GM21723 (cell line): ENCODE measurements around the gene GNL3.
A peak's percentile ranks its signal among the peaks of the same experiment; 100 is the strongest.
"Not testable (repeated sequence)": the region's sequence is repeated elsewhere in the genome, so short reads cannot be mapped to it uniquely, and the experiment has no call there.

Experiments used
- ATAC-seq: cut with Tn5 transposase; IDR thresholded peaks from one replicate; pipeline ENCODE4 v1.9.1; 2021; ENCODE audit warnings: mild to moderate bottlenecking, moderate library complexity; ENCODE audit not compliant: unreplicated experiment

Gene GNL3, protein sequence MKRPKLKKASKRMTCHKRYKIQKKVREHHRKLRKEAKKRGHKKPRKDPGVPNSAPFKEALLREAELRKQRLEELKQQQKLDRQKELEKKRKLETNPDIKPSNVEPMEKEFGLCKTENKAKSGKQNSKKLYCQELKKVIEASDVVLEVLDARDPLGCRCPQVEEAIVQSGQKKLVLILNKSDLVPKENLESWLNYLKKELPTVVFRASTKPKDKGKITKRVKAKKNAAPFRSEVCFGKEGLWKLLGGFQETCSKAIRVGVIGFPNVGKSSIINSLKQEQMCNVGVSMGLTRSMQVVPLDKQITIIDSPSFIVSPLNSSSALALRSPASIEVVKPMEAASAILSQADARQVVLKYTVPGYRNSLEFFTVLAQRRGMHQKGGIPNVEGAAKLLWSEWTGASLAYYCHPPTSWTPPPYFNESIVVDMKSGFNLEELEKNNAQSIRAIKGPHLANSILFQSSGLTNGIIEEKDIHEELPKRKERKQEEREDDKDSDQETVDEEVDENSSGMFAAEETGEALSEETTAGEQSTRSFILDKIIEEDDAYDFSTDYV

DNA sequence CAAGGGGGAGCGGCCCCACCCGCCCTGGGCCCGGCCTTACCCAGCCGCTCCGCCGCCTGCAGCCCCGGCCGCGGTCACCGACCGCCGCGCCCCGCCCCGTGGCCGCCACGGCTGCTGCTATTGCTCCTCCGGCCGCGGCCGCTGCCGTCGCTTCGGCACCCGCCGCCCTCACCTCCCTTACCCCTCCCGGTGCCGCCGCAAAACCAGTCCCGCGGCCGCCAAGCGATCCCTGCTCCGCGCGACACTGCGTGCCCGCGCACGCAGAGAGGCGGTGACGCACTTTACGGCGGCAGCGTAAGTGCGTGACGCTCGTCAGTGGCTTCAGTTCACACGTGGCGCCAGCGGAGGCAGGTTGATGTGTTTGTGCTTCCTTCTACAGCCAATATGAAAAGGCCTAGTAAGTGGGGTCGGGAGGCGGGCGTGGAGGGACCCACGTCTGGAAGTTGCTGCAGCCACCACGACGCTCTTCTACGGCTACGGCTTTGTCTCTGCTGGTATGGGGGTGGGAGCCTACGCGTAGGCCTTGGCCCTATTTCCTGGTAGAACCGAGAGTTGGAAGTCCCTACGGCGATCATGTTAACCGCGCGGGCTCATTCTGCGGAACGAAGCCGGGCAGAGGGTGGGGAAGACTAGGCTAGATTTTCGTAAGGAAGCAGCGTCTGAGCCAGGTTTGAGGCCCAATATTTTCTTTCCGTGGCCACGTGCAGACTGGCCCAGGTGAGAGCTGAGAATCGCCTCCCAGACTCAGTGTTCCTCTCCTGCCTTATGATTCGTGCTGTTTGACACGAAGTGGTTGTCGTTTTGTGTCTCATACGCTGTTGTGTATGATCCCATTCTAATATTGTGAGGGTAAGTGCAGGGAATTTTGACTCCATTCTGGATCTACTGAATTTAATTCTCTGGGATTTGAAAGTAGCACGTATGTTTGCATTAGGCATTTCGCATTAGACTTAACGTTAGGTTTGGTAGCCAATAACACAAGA lies at the start of gene GNL3, which contains the start of gene PBRM1:
TSS of gene GNL3 (plus strand) at position 324 of the 983 bp plus-strand sequence. CDS start at position 385, 61 bp downstream.
TSS of gene PBRM1 (minus strand) at position 205 of the 983 bp plus-strand sequence.
- peak; percentile 67 for ATAC-seq

DNA sequence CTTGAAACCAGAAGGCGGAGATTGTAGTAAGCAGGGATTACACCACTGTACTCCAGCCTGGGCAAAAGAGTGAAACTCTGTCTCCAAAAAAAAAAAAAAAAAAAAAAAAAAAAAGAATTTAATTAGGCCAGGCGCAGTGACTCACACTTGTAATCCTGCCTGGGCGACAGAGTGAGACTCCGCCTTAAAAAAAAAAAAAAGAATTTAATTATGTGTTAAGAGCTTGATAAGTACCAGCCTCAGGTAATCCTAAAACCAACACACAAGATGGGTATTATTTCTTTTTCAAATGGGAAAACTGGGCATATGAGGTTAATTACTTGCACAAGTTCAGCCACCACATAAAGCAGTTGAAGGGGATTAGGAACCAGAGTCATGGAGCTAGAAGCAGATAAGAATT lies 49.2 kb upstream of the GNL3 start:
- ATAC-seq: no peak

DNA sequence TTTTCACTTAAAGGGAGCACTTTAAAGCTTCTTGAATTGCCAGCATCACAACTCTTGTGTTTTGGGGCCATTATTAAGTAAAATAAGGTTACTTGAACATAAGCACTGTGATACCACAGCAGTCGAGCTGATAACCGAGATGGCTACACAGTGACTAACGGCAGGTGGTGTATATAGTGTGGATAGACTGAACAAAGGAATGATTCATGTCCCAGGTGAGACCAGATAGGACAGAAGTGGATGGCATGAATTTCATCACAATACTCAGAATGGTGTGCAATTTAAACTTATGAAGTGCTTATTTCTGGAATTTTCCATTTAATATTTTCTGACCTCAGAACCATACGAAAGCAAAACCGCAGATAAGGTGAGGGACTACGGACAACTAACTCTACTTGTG lies 40.3 kb upstream of the GNL3 start:
- no peak for ATAC-seq

DNA sequence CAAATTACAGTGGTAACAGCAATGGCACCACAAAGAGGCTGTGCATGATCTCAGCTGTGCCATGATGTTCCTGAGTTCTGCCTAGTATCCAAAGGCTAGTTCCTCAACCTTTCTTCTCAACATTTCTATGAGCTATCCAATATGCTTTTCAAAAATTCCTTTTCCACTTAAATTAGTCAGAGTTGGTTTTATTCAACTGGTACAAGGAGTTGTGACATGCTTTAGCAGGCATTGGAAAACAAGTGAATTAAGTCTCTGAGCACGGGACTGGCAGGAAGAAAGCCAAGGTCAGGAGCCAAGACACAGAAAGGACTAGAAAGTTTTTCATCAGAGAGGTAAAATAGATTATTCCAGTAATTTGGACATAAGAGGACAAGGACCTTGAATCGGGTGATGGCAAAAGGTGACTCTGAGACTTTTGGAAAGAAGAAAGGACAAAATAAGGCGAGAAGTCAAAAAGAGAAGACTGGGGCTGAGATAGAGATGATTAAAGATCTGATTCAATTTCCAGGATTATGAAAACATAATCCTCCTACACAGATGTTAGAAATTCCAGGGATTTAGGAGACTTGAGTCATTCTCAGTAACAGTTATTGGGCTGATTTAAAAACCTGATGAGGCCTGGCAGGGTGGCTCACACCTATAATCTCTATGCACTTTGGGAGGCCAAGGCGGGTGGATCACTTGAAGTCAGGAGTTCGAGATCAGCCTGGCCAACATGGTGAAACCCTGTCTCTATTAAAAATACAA lies 36.2 kb upstream of the GNL3 start:
- no peak for ATAC-seq

DNA sequence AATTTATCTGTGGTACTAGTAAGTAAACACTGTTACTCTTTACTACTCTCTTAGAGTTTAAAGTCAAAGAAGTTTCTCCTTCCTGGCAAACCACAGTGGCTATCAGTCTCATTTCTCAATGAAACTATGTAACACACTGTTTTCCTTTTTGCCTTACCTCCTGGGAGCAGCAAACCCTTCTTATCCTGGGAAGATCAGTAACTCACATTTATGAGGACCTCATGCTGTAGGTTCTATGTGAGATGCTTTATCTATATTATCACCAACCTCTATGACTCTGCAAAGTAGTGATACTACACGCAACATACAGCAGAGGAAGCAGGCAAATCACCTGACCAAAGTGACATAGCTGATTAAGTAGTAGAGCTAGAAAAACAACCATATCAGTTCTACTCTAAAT lies 35.4 kb upstream of the GNL3 start:
- no peak for ATAC-seq

DNA sequence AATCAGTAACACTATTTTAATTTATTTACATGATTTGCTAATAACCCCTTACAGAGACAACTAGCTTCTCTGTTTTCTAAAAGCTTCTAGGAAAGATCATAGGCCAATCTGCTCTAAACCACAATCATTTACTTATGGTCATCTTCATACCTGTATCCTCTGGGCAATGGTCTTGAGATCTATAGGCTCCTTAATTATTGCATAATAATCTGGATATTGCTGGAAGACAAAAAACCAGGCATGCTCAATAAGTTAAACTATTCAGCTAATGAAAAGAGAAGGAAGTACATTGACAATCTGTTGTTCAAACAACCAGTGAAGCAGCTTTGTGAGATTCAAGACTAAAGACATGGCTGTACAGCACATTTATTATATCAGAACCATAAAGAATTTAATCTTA lies 34.2 kb upstream of the GNL3 start:
- ATAC-seq: no peak

DNA sequence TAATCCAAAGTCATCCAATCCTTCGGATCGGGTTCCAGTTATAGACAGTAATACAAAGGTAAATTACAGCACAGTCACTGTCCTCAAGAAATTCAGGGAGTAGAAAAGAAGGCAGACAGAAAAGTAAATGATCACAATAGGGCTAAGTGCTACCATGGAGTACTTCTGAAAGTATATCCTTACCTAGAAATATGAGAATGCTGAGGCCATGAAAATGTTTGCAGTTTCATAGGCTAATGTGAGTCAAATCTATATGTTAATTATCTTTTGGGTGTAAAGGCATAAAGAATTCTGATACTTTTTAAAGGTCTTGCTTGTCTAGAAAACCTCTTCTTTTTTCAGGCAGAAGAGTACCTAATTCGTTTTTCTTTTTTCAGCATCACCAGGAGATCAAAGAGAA lies 29.9 kb upstream of the GNL3 start:
- no peak for ATAC-seq

DNA sequence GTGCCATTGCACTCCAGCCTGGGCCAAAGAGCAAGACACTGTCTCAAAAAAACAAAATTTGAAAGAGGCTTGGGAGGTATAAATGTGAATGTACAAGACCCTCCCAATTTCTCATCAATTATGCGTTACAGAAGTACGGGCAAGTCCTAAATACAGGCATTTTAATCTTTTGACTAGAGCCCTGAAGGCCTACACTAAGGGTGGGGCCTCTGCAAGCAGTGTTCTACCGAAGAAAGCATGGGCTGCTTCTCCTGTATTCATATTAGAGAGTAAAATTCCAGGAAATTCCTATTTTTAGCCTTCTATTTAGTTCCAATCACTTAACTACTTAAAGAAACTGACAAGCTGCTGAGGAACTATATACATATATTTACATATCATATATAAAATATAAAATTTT lies 25.8 kb upstream of the GNL3 start:
- ATAC-seq: no peak

DNA sequence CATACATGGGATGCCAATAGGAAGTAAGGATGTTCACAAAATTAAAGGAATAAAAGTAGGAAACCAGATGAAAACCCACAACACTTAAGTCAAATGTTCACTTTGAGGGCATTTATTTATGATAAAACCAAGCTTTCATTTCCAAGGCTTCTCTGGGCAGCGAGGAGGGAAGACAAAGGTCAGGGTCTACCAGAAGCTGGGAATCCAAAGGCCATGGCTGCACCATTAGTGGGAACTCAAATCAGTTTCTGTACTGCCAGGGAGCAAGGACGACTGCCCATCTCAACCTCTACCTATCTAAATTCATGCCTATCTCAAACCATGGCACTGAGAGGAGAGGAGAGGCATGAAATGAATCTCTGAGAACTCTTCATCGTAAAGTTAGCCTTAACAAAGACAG lies 22.7 kb upstream of the GNL3 start:
- ATAC-seq: no peak

DNA sequence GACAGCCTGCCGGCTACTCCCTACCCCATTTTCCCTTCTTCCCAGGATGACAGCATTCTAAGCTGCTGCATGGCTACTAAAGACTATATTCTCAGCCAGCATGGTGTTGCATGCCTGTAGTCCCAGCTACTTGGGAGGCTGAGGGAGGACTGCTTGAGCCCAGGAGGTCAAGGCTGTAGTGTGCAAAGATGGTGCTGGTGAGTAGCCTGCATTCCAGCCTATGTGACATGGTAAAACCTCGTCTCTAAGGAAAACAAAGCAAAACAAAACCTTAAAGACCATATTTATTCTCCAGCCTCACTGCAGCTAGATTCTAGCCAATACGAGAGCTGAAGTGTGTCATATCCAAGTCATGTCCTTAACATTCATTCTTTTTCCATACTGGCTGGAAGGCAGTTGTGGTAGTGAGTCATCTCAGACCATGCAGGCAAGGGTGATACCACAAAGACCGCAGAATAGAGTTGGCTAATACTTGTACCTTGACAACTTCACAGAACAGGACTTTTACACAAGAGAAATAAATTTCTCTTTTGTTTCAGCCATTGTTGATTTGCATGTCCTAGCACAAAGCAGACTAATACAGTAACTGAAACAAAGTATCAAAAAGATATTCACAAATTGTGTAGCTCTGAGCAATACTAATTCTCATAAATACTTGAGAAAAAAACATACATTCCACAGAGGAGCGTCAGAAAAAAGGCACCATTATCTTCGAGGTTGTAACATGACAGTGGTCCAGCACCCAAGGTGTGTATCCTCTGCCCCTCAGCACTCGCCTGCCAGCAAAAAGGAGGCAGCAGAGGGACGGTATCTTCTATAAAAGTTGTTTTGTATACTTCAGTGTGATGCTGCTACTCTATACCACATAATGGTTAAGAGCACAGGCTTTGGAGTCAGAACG lies 15.0 kb upstream of the GNL3 start:
- peak; percentile 72 for ATAC-seq

DNA sequence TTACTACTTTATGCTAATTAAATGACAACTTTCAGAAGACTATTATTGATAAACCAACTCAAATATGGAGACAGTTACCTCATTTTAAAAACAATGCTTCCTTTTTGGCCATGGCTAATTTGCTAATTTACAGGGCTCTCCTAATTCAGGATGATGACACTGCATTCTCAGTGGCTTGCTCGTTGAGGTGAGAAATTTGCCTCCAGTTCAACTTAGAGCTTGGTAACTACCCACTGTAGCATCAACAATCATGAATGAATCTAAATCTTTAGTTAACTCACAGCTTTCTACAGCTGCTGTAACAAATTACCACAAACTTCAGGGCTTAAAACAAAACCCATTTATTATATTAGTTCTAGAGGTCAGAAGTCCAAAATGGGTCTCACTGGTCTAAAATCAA lies 14.2 kb upstream of the GNL3 start:
- no peak for ATAC-seq

DNA sequence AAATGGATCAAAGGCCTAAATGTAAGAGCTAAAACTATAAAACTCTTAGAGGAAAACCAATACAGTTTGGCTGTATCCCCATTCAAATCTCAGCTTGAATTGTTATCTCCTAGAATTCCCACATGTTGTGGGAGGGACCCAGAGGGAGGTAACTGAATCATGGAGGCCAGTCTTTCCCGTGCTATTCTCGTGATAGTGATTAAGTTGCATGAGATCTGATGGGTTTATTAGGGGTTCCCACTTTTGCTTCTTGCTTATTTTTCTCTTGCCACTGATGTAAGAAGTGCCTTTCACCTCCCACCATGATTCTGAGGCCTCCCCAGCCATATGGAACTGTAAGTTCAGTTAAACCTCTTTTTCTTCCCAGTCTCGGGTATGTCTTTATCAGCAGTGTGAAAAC lies 9.6 kb upstream of the GNL3 start:
- ATAC-seq: not testable (repeated sequence)

DNA sequence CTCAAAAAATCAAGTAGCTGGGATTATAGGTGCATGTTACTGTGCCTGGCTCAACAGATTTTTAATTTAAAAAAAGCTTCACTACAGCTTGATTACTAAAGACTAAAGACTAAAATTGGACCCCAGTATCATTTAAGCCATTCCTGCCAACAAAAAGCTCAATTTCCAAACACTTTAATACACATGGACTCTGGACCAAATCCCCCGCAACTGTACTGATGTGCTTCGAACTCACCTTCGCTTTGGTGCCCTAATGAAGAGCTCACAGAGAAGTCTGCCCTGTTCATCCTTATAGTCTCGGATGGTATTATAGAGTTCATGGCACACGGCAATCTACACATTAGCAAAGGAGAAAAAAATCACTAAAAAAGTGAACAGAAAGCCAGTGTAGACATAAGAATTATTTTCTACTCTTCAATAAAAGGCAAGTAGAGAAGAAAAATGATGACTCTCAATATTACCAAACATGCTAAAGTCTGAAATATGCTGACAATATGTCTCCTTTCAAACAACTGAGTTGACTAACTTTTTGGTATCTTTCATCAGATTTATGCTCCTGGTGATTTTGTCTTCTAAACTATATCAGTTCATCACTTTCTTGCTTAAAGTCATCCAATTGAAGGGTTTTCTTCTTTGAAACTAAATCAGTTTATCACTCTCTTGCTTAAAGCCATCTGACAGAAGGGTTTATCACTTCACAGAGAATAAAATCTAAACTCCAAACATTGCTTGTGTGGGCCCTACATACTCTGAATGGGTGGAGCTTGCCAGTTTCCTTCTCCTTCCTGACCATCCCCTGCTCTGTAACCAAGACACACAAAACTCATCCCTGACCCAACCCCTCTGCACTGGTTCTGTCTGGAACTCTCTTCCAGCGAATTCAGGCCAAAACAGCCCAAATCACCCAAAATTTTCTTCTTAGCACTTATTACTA lies 7.3 kb upstream of the GNL3 start:
- ATAC-seq: no peak

DNA sequence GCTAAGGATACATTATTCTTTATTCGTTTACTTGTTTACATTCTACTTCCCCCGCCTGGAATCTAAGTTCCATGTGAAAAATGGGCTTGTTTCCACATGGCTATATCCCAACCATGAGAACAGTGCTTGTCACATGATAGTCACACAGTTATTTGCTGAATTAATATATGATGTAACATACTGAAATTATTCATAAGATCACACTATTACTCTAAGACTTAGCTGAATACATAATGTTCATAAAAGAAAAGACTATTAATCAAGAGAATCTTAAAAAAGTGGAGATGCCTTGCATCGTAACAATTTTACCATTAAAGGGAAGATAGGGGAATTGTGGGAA lies 6.7 kb upstream of the GNL3 start:
- no peak for ATAC-seq

DNA sequence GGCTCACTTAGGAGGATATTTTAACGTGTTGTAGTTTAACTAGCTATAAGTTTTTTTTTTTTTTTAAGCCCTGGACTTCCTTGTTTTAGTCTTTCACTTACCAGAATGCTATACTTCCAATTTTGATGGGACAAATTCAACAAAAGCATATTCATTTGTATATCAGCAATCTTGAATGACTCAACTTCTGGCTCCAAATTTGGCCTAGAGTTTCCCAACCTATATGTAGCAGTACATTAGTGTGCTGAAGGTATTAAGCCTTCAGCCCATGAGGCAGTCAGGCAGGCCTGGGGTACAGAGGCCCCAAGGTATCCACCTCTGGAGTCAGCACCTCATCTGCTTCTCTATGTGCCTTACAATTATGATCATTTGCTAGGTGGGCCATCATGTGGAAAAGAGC lies 6.0 kb upstream of the GNL3 start:
- ATAC-seq: no peak

DNA sequence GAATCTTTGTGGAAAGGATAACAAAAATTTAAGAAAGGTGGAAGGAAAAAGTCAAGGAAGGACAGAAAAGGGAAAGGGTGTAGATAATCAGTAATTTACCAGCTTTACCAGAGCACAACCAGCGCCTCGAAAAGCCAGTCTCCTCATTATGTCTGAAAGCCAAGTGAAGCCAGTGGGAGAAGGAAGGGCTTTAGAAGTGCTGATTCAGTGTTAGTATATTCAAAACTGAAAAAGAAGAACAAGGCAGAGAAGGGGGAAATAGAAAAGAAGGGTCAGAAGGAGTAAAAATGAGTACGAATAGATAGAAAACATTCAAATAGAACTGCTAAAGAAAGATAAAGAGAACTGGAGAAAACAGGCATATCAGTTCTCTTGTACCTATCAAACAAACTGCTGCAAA lies 4.2 kb upstream of the GNL3 start:
- no peak for ATAC-seq

DNA sequence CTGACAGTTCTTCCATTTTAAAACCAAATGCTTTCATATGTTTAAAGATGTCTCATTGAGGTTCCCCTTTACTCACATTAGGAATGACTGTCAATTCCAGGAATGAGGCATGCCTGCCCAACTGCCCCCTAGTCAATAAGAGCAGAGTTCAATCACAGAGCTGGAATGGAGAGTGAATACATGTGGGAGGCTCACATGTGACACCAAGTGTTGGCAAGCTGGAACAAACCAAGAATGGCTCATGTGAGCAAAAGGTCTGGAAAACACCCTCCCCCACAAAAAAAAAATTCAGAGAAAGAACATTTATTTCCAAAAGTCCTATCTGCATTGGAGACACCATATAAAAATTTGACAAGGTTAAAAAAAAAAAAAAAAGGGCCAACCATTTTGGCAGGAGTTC lies 3.8 kb upstream of the GNL3 start:
- no peak for ATAC-seq

DNA sequence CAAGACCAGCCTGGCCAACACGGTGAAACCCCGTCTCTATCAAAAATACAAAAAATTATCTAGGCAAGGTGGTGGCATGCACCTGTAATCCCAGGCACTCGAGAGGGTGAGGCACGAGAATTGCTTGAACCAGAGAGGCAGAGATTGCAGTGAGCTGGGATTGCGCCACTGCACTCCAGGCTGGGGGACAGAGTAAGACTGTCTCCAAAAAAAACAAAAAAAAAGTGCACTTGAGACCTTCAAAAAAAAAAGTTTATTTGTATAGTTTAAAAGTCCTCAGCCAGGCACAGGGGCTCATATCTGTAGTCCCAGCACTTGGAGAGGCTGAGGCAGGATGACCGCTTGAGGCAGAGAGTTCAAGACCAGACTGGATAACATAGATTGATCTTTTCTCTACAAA lies 2.2 kb upstream of the GNL3 start:
- ATAC-seq: no peak

DNA sequence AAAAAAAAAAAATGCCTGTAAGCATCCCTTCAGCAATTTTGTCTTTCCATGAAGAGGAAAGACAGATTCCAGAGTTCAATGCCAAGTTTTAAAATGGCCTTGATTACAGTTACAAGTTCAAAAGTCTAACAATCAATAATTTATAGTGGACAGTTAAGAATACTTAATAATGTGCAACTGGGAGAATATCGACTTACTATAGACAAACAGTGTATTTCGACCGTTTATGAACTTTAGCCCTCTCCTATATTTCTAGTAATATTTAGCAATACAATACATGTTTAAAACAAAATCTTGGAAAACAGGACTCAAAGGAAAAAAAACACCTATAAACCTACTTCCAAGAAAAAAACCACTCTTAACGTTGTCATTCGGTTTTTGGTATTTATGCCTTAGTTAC lies 1.6 kb upstream of the GNL3 start:
- ATAC-seq: no peak
